GM23338 (cell line): Measurements from ENCODE around the gene NOL12. TPM values are rescaled to one million over a fixed set of nuclear protein-coding genes. Genes with fewer than 3 reads are reported as not detected.

Experiments used
- ATAC-seq: fragments of 200-7000 bp; cut with Tn5 transposase; 3 replicates; pipeline ENCODE4 v1.9.1; 2020
- DNase-seq: peaks from one replicate; pipeline ENCODE4 v3.0.0-alpha.2; 2015; ENCODE audit warnings: low spot score
- H2AFZ ChIP-seq: fragments of 200-600 bp; sonication (generic); 2 replicates; pipeline ENCODE4 v1.8.0; 2016; ENCODE audit warnings: antibody characterized with exemption, mild to moderate bottlenecking, moderate library complexity
- H3F3A ChIP-seq: fragments of 200-600 bp; sonication (generic); replicated peaks from 2 replicates; pipeline ENCODE4 v1.8.0; 2017; ENCODE audit warnings: antibody characterized with exemption, mixed run types, low read depth
- H3K27ac ChIP-seq: fragments of 200-600 bp; sonication (generic); 2 replicates; pipeline ENCODE4 v1.6.1; 2016; ENCODE audit warnings: low read depth
- H3K27me3 ChIP-seq: fragments of 200-600 bp; sonication (generic); 2 replicates; pipeline ENCODE4 v1.8.0; 2016; ENCODE audit warnings: mild to moderate bottlenecking, mixed run types, moderate library complexity; ENCODE audit not compliant: insufficient read depth
- H3K36me3 ChIP-seq: fragments of 200-600 bp; sonication (generic); 2 replicates; pipeline ENCODE4 v1.8.0; 2016; ENCODE audit warnings: mild to moderate bottlenecking; ENCODE audit not compliant: insufficient read depth
- H3K4me1 ChIP-seq: fragments of 200-600 bp; sonication (generic); 2 replicates; pipeline ENCODE4 v1.8.0; 2016; ENCODE audit warnings: mild to moderate bottlenecking, moderate library complexity; ENCODE audit not compliant: insufficient read depth
- H3K4me2 ChIP-seq: fragments of 200-600 bp; sonication (generic); 2 replicates; pipeline ENCODE4 v1.7.1; 2017; ENCODE audit warnings: mixed run types
- H3K4me3 ChIP-seq: fragments of 200-600 bp; sonication (generic); 2 replicates; pipeline ENCODE4 v1.6.1; 2016; ENCODE audit warnings: mixed run types
- H3K79me2 ChIP-seq: fragments of 200-600 bp; sonication (generic); replicated peaks from 2 replicates; pipeline ENCODE4 v1.8.0; 2017; ENCODE audit warnings: mild to moderate bottlenecking; ENCODE audit not compliant: insufficient read depth
- H3K9me2 ChIP-seq: fragments of 200-600 bp; sonication (generic); 2 replicates; pipeline ENCODE4 v1.8.0; 2017; ENCODE audit not compliant: insufficient read depth
- H4K20me1 ChIP-seq: fragments of 200-600 bp; sonication (generic); replicated peaks from 2 replicates; pipeline ENCODE4 v1.8.0; 2017; ENCODE audit warnings: mild to moderate bottlenecking; ENCODE audit not compliant: insufficient read depth
- H3K27ac Mint-ChIP-seq: 2 replicates; pipeline ENCODE4 v1.8.0; 2020; ENCODE audit warnings: inconsistent platforms, mild to moderate bottlenecking, moderate library complexity, mixed read lengths
- H3K27me3 Mint-ChIP-seq: 3 replicates; pipeline ENCODE4 v1.8.0; 2022; ENCODE audit warnings: low read depth, mild to moderate bottlenecking, moderate library complexity, mixed read lengths, inconsistent platforms; ENCODE audit not compliant: insufficient read depth, poor library complexity
- H3K36me3 Mint-ChIP-seq: 3 replicates; pipeline ENCODE4 v1.8.0; 2021; ENCODE audit warnings: low read depth, mild to moderate bottlenecking, inconsistent platforms, moderate library complexity, mixed read lengths
- H3K4me1 Mint-ChIP-seq: 3 replicates; pipeline ENCODE4 v1.8.0; 2020; ENCODE audit warnings: mild to moderate bottlenecking, inconsistent platforms, mixed read lengths
- H3K4me3 Mint-ChIP-seq: 3 replicates; pipeline ENCODE4 v1.8.0; 2021; ENCODE audit warnings: moderate library complexity, mild to moderate bottlenecking, inconsistent platforms, mixed read lengths
- H3K9me3 Mint-ChIP-seq: 3 replicates; pipeline ENCODE4 v1.8.0; 2020; ENCODE audit warnings: moderate library complexity, mild to moderate bottlenecking, inconsistent platforms, mixed read lengths
- CTCF ChIP-seq, 2 experiments: fragments of 200-600 bp in 1 of 2; sonication (generic) in 1 of 2; conservative IDR thresholded peaks; 2 replicates each; pipeline versions ENCODE4 v1.5.1 to v1.6.1; 2016 to 2017; ENCODE audit warnings: antibody characterized with exemption in 2 of 2, low read depth in 2 of 2, mild to moderate bottlenecking in 2 of 2, moderate library complexity in 1 of 2
- ETS1 ChIP-seq: IDR thresholded peaks from 2 replicates; pipeline ENCODE4 v1.6.1; 2016; ENCODE audit warnings: antibody characterized with exemption
- EZH2 ChIP-seq: fragments of 200-600 bp; sonication (generic); IDR thresholded peaks from one replicate; pipeline ENCODE4 v1.8.0; 2017; ENCODE audit warnings: antibody characterized with exemption, mild to moderate bottlenecking, low read depth; ENCODE audit not compliant: unreplicated experiment
- EZH2phosphoT487 ChIP-seq: fragments of 200-600 bp; sonication (generic); IDR thresholded peaks from one replicate; pipeline ENCODE4 v1.8.1; 2018; ENCODE audit warnings: antibody characterized with exemption; ENCODE audit not compliant: unreplicated experiment
- NANOG ChIP-seq: IDR thresholded peaks from 2 replicates; pipeline ENCODE4 v1.6.1; 2016; ENCODE audit warnings: antibody characterized with exemption, borderline replicate concordance
- POLR2AphosphoS5 ChIP-seq: IDR thresholded peaks from 2 replicates; pipeline ENCODE4 v1.6.1; 2016; ENCODE audit warnings: antibody characterized with exemption, low read depth
- ZNF114 ChIP-seq: fragments of 250-450 bp; sonication (Bioruptor Pico); IDR thresholded peaks from 2 replicates; pipeline ENCODE4 v1.5.0; 2020; ENCODE audit warnings: mild to moderate bottlenecking, moderate library complexity
- polyA plus RNA-seq: library from polyadenylated mRNA; unstranded; fragments of >200 nt; fragmentation: Nextera tagmentation; extraction: Ambion mirVana; gene quantifications from 2 replicates; pipeline ENCODE4 v1.2.1, GENCODE V29; 2016
- total RNA-seq: library from RNA; depleted of rRNA; stranded (reverse); fragments of >200 nt; shearing (Covaris generic); gene quantifications from 2 replicates; pipeline ENCODE4 v1.2.3, GENCODE V29; 2014
- TF ChIP-seq, protein P1 (sequence below): fragments of 250-450 bp; sonication (Bioruptor Pico); IDR thresholded peaks from 2 replicates; pipeline ENCODE4 v1.5.0; 2020; ENCODE audit warnings: mild to moderate bottlenecking, moderate library complexity
- TF ChIP-seq, protein P2 (sequence below): IDR thresholded peaks from one replicate; pipeline ENCODE4 v1.6.1; 2018; ENCODE audit warnings: antibody characterized with exemption; ENCODE audit not compliant: unreplicated experiment

NOL12 gene
- total and polyA plus RNA-seq, 2 experiments from 2014 or later = 22.2 to 48.5 TPM

GRCh38 chr22:37728620-37729019 lies 42.5 kb downstream of the NOL12 start:
- Mint-ChIP-seq H3K4me1 (no peaks in the 10 kb centered on the region; the same call in 2 of the 3 replicates), H3K36me3 (peaks cover 16% of the 10 kb centered on the region), H3K27me3 (peaks cover 22% of the 10 kb centered on the region), H3K27ac (no peak overlapping the region), H3K4me3 (no peak overlapping the region), H3K9me3 (peaks cover 3% of the 10 kb centered on the region; the same call in 2 of the 3 replicates)
- no peaks in the 10 kb centered on the region for H3K79me2 ChIP-seq
- H3F3A ChIP-seq = no peaks in the 10 kb centered on the region
- H3K4me2 ChIP-seq = no peak overlapping the region
- no peak for ATAC-seq
- no peaks in the 10 kb centered on the region for H3K9me2 ChIP-seq
- no peak overlapping the region for H3K27ac ChIP-seq
- no peaks in the 10 kb centered on the region for H3K36me3 ChIP-seq
- no peak overlapping the region for H2AFZ ChIP-seq
- no peaks in the 10 kb centered on the region for H3K4me1 ChIP-seq
- no peak for DNase-seq
- peaks cover 20% of the 10 kb centered on the region for H3K27me3 ChIP-seq
- H4K20me1 ChIP-seq = peaks cover 3% of the 10 kb centered on the region
- TF ChIP-seq, protein P1, sequence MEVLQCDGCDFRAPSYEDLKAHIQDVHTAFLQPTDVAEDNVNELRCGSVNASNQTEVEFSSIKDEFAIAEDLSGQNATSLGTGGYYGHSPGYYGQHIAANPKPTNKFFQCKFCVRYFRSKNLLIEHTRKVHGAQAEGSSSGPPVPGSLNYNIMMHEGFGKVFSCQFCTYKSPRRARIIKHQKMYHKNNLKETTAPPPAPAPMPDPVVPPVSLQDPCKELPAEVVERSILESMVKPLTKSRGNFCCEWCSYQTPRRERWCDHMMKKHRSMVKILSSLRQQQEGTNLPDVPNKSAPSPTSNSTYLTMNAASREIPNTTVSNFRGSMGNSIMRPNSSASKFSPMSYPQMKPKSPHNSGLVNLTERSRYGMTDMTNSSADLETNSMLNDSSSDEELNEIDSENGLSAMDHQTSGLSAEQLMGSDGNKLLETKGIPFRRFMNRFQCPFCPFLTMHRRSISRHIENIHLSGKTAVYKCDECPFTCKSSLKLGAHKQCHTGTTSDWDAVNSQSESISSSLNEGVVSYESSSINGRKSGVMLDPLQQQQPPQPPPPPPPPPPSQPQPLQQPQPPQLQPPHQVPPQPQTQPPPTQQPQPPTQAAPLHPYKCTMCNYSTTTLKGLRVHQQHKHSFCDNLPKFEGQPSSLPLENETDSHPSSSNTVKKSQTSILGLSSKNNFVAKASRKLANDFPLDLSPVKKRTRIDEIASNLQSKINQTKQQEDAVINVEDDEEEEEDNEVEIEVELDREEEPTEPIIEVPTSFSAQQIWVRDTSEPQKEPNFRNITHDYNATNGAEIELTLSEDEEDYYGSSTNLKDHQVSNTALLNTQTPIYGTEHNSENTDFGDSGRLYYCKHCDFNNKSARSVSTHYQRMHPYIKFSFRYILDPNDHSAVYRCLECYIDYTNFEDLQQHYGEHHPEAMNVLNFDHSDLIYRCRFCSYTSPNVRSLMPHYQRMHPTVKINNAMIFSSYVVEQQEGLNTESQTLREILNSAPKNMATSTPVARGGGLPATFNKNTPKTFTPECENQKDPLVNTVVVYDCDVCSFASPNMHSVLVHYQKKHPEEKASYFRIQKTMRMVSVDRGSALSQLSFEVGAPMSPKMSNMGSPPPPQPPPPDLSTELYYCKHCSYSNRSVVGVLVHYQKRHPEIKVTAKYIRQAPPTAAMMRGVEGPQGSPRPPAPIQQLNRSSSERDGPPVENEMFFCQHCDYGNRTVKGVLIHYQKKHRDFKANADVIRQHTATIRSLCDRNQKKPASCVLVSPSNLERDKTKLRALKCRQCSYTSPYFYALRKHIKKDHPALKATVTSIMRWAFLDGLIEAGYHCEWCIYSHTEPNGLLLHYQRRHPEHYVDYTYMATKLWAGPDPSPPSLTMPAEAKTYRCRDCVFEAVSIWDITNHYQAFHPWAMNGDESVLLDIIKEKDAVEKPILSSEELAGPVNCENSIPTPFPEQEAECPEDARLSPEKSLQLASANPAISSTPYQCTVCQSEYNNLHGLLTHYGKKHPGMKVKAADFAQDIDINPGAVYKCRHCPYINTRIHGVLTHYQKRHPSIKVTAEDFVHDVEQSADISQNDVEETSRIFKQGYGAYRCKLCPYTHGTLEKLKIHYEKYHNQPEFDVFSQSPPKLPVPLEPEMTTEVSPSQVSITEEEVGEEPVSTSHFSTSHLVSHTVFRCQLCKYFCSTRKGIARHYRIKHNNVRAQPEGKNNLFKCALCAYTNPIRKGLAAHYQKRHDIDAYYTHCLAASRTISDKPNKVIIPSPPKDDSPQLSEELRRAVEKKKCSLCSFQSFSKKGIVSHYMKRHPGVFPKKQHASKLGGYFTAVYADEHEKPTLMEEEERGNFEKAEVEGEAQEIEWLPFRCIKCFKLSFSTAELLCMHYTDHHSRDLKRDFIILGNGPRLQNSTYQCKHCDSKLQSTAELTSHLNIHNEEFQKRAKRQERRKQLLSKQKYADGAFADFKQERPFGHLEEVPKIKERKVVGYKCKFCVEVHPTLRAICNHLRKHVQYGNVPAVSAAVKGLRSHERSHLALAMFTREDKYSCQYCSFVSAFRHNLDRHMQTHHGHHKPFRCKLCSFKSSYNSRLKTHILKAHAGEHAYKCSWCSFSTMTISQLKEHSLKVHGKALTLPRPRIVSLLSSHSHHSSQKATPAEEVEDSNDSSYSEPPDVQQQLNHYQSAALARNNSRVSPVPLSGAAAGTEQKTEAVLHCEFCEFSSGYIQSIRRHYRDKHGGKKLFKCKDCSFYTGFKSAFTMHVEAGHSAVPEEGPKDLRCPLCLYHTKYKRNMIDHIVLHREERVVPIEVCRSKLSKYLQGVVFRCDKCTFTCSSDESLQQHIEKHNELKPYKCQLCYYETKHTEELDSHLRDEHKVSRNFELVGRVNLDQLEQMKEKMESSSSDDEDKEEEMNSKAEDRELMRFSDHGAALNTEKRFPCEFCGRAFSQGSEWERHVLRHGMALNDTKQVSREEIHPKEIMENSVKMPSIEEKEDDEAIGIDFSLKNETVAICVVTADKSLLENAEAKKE = no peak
- TF ChIP-seq ETS1 (no peak), NANOG (no peak), POLR2AphosphoS5 (no peak), CTCF (conservative IDR thresholded peaks at IDR 0.05; ENCODE audit: low read depth in 2 of 2) (no peak), ZNF114 (CRISPR knock-in tag) (no peak), EZH2 (no peak), EZH2phosphoT487 (no peak)
- TF ChIP-seq, protein P2, sequence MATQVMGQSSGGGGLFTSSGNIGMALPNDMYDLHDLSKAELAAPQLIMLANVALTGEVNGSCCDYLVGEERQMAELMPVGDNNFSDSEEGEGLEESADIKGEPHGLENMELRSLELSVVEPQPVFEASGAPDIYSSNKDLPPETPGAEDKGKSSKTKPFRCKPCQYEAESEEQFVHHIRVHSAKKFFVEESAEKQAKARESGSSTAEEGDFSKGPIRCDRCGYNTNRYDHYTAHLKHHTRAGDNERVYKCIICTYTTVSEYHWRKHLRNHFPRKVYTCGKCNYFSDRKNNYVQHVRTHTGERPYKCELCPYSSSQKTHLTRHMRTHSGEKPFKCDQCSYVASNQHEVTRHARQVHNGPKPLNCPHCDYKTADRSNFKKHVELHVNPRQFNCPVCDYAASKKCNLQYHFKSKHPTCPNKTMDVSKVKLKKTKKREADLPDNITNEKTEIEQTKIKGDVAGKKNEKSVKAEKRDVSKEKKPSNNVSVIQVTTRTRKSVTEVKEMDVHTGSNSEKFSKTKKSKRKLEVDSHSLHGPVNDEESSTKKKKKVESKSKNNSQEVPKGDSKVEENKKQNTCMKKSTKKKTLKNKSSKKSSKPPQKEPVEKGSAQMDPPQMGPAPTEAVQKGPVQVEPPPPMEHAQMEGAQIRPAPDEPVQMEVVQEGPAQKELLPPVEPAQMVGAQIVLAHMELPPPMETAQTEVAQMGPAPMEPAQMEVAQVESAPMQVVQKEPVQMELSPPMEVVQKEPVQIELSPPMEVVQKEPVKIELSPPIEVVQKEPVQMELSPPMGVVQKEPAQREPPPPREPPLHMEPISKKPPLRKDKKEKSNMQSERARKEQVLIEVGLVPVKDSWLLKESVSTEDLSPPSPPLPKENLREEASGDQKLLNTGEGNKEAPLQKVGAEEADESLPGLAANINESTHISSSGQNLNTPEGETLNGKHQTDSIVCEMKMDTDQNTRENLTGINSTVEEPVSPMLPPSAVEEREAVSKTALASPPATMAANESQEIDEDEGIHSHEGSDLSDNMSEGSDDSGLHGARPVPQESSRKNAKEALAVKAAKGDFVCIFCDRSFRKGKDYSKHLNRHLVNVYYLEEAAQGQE = no peak
- no peak overlapping the region for H3K4me3 ChIP-seq
